ENCODE results near the gene LPCAT1.

GRCh38 chr5:1536871-1537602 is 13.3 kb upstream of the LPCAT1 start:
- TF ChIP-seq SUZ12 (IDR thresholded peaks at IDR 0.05; ENCODE audit: extremely low read depth, insufficient read depth, insufficient read length), result no peak
- no peak for TF ChIP-seq ZNF274 (IDR thresholded peaks at IDR 0.05; ENCODE audit: low read depth, low read length)
